ENCODE results near the gene MS4A10. TPM values are rescaled to one million over a fixed set of nuclear protein-coding genes. Genes with fewer than 3 reads are reported as not detected.

The MS4A10 gene
- polyA plus RNA-seq, 1 donor from 2014 or later, result not detected

DNA sequence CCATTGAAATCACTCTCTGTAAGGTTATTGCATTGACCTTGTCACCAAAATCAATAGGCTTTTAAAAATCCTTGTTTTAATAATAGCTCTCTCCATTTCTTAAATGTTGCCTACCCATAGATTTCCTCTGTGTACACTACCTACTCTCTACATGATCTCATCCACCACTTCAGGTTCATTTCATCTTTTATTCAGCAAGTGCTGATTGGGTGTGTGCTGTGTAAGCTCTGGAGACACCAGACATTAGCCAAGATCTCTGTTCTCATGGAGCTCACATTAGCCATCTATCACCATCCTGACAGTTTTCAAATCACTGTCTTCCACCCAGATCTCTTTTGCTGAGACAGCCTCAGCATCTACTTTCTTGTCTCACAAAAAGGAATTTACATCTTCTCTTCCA lies 4.4 kb upstream of the MS4A10 start:
- no peaks in the 10 kb centered on the region for H3K36me3 ChIP-seq (ENCODE audit: insufficient read depth, low read length)
- H3F3A ChIP-seq (ENCODE audit: insufficient read depth, low read length, poor library complexity, severe bottlenecking), result no peaks in the 10 kb centered on the region
- peak overlapping the region; percentile 0 for H3K4me2 ChIP-seq (ENCODE audit: low read length)
- no peaks in the 10 kb centered on the region for H3K9me3 ChIP-seq (ENCODE audit: low read length)
- no peaks in the 10 kb centered on the region for H3K79me2 ChIP-seq (replicated peaks; ENCODE audit: insufficient read depth, low read length)
- no peaks in the 10 kb centered on the region for H4K20me1 ChIP-seq (ENCODE audit: insufficient read depth)
- TF ChIP-seq POLR2AphosphoS5 (IDR thresholded peaks at IDR 0.05) (peak; percentile 40), SMC3 (conservative IDR thresholded peaks at IDR 0.05; ENCODE audit: poor library complexity) (no peak)
- peak overlapping the region; percentile 83 for H3K27ac ChIP-seq (ENCODE audit: low read length)
- peak overlapping the region; percentile 22 for H3K4me3 ChIP-seq (ENCODE audit: low read length)
- no peak overlapping the region for H2AFZ ChIP-seq (ENCODE audit: low read depth, low read length)
- no peaks in the 10 kb centered on the region for H3K27me3 ChIP-seq (ENCODE audit: insufficient read depth, low read depth, low read length)
- no peaks in the 10 kb centered on the region for H3K9me2 ChIP-seq (ENCODE audit: insufficient read depth, low read length)
- H3K9ac ChIP-seq (ENCODE audit: low read length), result peak overlapping the region; percentile 46

DNA sequence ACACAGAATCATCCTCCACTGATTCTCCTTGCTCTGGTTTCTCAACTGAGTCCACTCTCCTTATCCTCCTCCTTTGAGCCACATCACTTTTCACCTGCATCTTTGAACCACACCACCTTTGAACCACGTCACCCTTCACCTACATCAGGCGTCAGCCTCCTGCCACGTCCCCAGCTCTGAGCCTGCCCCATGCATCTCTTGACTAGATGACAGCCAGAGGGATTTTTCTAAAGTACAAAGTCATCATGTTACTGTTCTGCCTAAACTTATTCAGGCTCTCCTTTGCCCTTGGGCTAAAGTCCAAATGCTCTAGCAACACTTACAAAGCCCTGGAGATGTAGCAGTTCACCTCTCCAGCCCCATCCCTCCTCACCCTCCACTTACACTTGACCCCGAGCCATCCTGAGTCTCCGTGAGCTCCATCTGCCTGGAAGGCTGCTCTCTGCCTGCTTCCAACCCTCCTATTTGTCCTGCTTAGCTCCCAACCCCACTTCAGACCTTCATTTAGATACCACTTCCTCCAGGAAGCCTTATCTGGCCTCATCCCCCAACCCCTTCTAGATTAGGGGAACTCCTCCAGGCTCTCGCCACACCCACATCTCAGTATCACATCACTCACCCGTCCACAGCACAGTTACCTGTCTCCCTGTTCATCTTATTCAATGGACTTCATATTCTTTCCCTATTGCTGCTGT lies 3.7 kb upstream of the MS4A10 start:
- Histone ChIP-seq H3K9me3 (ENCODE audit: low read length) (no peaks in the 10 kb centered on the region), H3K27me3 (ENCODE audit: insufficient read depth, low read depth, low read length) (no peaks in the 10 kb centered on the region), H2AFZ (ENCODE audit: low read depth, low read length) (no peak overlapping the region), H3K36me3 (ENCODE audit: insufficient read depth, low read length) (no peaks in the 10 kb centered on the region), H3F3A (ENCODE audit: insufficient read depth, low read length, poor library complexity, severe bottlenecking) (no peaks in the 10 kb centered on the region), H4K20me1 (ENCODE audit: insufficient read depth) (no peaks in the 10 kb centered on the region), H3K4me2 (ENCODE audit: low read length) (no peak overlapping the region), H3K4me3 (ENCODE audit: low read length) (peak overlapping the region; percentile 22), H3K9me2 (ENCODE audit: insufficient read depth, low read length) (no peaks in the 10 kb centered on the region), H3K9ac (ENCODE audit: low read length) (peak overlapping the region; percentile 46), H3K27ac (ENCODE audit: low read length) (peak overlapping the region; percentile 83), H3K79me2 (replicated peaks; ENCODE audit: insufficient read depth, low read length) (no peaks in the 10 kb centered on the region)
- no peak for TF ChIP-seq TAF1 (IDR thresholded peaks at IDR 0.05; ENCODE audit: low read depth)
- TF ChIP-seq, protein P1, sequence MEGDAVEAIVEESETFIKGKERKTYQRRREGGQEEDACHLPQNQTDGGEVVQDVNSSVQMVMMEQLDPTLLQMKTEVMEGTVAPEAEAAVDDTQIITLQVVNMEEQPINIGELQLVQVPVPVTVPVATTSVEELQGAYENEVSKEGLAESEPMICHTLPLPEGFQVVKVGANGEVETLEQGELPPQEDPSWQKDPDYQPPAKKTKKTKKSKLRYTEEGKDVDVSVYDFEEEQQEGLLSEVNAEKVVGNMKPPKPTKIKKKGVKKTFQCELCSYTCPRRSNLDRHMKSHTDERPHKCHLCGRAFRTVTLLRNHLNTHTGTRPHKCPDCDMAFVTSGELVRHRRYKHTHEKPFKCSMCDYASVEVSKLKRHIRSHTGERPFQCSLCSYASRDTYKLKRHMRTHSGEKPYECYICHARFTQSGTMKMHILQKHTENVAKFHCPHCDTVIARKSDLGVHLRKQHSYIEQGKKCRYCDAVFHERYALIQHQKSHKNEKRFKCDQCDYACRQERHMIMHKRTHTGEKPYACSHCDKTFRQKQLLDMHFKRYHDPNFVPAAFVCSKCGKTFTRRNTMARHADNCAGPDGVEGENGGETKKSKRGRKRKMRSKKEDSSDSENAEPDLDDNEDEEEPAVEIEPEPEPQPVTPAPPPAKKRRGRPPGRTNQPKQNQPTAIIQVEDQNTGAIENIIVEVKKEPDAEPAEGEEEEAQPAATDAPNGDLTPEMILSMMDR (IDR thresholded peaks at IDR 0.05; ENCODE audit: poor library complexity, severe bottlenecking), result no peak
- TF ChIP-seq EZH2 (IDR thresholded peaks at IDR 0.05; ENCODE audit: borderline replicate concordance, insufficient read depth, low read length, poor library complexity, severe bottlenecking), result no peak
- no peak for TF ChIP-seq RAD21 (conservative IDR thresholded peaks at IDR 0.05)
- TF ChIP-seq, protein P2, sequence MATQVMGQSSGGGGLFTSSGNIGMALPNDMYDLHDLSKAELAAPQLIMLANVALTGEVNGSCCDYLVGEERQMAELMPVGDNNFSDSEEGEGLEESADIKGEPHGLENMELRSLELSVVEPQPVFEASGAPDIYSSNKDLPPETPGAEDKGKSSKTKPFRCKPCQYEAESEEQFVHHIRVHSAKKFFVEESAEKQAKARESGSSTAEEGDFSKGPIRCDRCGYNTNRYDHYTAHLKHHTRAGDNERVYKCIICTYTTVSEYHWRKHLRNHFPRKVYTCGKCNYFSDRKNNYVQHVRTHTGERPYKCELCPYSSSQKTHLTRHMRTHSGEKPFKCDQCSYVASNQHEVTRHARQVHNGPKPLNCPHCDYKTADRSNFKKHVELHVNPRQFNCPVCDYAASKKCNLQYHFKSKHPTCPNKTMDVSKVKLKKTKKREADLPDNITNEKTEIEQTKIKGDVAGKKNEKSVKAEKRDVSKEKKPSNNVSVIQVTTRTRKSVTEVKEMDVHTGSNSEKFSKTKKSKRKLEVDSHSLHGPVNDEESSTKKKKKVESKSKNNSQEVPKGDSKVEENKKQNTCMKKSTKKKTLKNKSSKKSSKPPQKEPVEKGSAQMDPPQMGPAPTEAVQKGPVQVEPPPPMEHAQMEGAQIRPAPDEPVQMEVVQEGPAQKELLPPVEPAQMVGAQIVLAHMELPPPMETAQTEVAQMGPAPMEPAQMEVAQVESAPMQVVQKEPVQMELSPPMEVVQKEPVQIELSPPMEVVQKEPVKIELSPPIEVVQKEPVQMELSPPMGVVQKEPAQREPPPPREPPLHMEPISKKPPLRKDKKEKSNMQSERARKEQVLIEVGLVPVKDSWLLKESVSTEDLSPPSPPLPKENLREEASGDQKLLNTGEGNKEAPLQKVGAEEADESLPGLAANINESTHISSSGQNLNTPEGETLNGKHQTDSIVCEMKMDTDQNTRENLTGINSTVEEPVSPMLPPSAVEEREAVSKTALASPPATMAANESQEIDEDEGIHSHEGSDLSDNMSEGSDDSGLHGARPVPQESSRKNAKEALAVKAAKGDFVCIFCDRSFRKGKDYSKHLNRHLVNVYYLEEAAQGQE (IDR thresholded peaks at IDR 0.05; ENCODE audit: borderline replicate concordance), result no peak
- TF ChIP-seq POLR2AphosphoS5 (IDR thresholded peaks at IDR 0.05), result no peak
- no peak for TF ChIP-seq SMC3 (conservative IDR thresholded peaks at IDR 0.05; ENCODE audit: poor library complexity)
- no peak for TF ChIP-seq MXI1 (conservative IDR thresholded peaks at IDR 0.05; ENCODE audit: poor library complexity, severe bottlenecking)
- no peak for TF ChIP-seq EP300 (conservative IDR thresholded peaks at IDR 0.05; ENCODE audit: poor library complexity, severe bottlenecking)

Measured in neural cell (in vitro differentiated cells).